Renal cortical epithelial cell (primary cell): Measurements from ENCODE around the gene STUM. TPM values are rescaled to one million over a fixed set of nuclear protein-coding genes. Genes with fewer than 3 reads are reported as not detected.
"Not testable (repeated sequence)": the region's sequence is repeated elsewhere in the genome, so short reads cannot be mapped to it uniquely, and the experiment has no call there.

Experiments
- DNase-seq: peaks from one replicate; pipeline ENCODE4 v3.0.0-alpha.2; 2011; ENCODE audit warnings: low read depth
- total RNA-seq: library from RNA; depleted of rRNA; stranded (reverse); fragments of >200 nt; gene quantifications from 2 replicates; pipeline ENCODE4 v1.2.3, GENCODE V29; 2014

The STUM gene
- total RNA-seq, 1 donor from 2014 or later, result 0.45 TPM

- no peak for DNase-seq
Measured at GRCh38 chr1:226603858-226604559, 55.4 kb downstream of the STUM start.

GRCh38 chr1:226604560-226605317 lies 56.2 kb downstream of the STUM start:
- DNase-seq, result no peak

- no peak for DNase-seq
Measured at GRCh38 chr1:226605318-226605950, 56.9 kb downstream of the STUM start.

- no peak for DNase-seq
Measured at GRCh38 chr1:226606311-226607267, 58.0 kb downstream of the STUM start.

- DNase-seq, result no peak
Measured at GRCh38 chr1:226607268-226607660, 58.7 kb downstream of the STUM start.

GRCh38 chr1:226607821-226608220 lies 59.3 kb downstream of the STUM start:
- DNase-seq, result no peak

GRCh38 chr1:226608699-226609505 lies 60.3 kb downstream of the STUM start:
- DNase-seq, result peak; percentile 58

GRCh38 chr1:226609836-226610455 lies 61.4 kb downstream of the STUM start:
- DNase-seq, result no peak

- no peak for DNase-seq
Measured at GRCh38 chr1:226610671-226611070, 62.1 kb downstream of the STUM start.

- no peak for DNase-seq
Measured at GRCh38 chr1:226611301-226611700, 62.7 kb downstream of the STUM start.

- not testable (repeated sequence) for DNase-seq
Measured at GRCh38 chr1:226611980-226612379, 63.4 kb downstream of the STUM start.

GRCh38 chr1:226615876-226616275 lies 67.3 kb downstream of the STUM start:
- no peak for DNase-seq

- DNase-seq, result no peak
Measured at GRCh38 chr1:226616636-226617035, 68.1 kb downstream of the STUM start.

GRCh38 chr1:226617109-226617508 lies 68.5 kb downstream of the STUM start:
- no peak for DNase-seq

- DNase-seq, result not testable (repeated sequence)
Measured at GRCh38 chr1:226617719-226618118, 69.2 kb downstream of the STUM start.

- DNase-seq, result no peak
Measured at GRCh38 chr1:226618380-226618779, 69.8 kb downstream of the STUM start.

GRCh38 chr1:226619031-226619430 lies 70.5 kb downstream of the STUM start:
- no peak for DNase-seq

GRCh38 chr1:226622012-226622411 lies 73.4 kb downstream of the STUM start:
- no peak for DNase-seq

GRCh38 chr1:226624526-226624925 lies 76.0 kb downstream of the STUM start:
- no peak for DNase-seq

- no peak for DNase-seq
Measured at GRCh38 chr1:226625326-226625725, 76.8 kb downstream of the STUM start.
